ENCODE results near the gene CRABP1. TPM values are rescaled to one million over a fixed set of nuclear protein-coding genes. Genes with fewer than 3 reads are reported as not detected.
A peak's percentile ranks its signal among the peaks of the same experiment; 100 is the strongest.

The CRABP1 gene
- total and polyA plus RNA-seq, 4 donors = 1.1 TPM; not detected in 3

DNA sequence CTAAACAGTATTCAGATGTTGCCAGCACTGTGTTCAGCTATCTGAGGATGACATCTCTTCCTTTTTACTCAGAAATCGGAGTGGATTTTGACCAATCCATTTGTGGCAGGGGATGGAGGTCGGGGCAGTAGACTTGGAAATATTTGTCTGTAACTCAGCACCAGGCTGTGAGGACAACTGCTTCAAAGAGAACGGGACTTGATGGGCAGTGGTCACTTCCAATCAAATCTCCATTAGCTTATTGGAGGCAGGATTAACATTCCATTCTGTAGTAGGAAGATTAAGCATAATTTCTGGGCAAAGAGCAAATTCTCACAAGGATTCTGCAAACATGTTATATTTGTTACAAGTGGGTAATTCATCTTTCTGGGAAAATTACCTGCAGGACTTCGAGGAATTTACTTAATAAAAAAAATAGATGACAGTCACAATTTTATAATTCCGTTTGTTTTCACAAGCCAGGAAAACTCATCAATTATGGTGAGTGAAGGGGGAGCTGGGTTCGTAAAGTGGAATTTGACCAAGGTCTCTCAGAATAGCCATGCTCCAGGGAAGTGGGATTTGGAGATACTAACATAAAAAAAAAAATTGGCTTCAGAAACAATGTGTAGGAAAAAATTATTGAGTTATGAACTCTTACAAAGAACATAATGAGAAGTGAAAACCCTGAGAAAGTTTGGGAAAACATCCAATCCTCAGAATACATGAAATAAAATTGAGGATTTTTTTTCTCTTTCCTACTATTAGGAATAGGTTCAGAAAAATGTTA is 18.1 kb downstream of the CRABP1 start:
- 43 to 69% methylated on average over 6 of the region's 6 CpGs for WGBS, 2 donors
- TF ChIP-seq, protein P1, sequence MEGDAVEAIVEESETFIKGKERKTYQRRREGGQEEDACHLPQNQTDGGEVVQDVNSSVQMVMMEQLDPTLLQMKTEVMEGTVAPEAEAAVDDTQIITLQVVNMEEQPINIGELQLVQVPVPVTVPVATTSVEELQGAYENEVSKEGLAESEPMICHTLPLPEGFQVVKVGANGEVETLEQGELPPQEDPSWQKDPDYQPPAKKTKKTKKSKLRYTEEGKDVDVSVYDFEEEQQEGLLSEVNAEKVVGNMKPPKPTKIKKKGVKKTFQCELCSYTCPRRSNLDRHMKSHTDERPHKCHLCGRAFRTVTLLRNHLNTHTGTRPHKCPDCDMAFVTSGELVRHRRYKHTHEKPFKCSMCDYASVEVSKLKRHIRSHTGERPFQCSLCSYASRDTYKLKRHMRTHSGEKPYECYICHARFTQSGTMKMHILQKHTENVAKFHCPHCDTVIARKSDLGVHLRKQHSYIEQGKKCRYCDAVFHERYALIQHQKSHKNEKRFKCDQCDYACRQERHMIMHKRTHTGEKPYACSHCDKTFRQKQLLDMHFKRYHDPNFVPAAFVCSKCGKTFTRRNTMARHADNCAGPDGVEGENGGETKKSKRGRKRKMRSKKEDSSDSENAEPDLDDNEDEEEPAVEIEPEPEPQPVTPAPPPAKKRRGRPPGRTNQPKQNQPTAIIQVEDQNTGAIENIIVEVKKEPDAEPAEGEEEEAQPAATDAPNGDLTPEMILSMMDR (IDR thresholded peaks at IDR 0.05; ENCODE audit: control extremely low read depth, extremely low read depth) = no peak
- DNase-seq (peak; percentile 32 to 48 (median 42)), ATAC-seq (ENCODE audit: insufficient read depth, low FRiP score) (no peak)
- Histone ChIP-seq H3K27ac (ENCODE audit: low read depth in 1 of 2, low read length in 1 of 2) (no peak overlapping the region), H3K9me3 (ENCODE audit: control insufficient read depth in 4 of 4, insufficient read depth in 3 of 4, low read length in 3 of 4) (no peaks in the 10 kb centered on the region), H3K27me3 (ENCODE audit: control insufficient read depth in 3 of 3, insufficient read depth in 3 of 3, low read length in 2 of 3) (no peaks in the 10 kb centered on the region), H3K4me3 (no peak overlapping the region), H3K9ac (ENCODE audit: insufficient read depth in 1 of 2, low read length in 2 of 2) (no peak overlapping the region), H3K4me1 (ENCODE audit: control insufficient read depth in 5 of 5, insufficient read depth in 5 of 5, low read length in 5 of 5) (no peaks in the 10 kb centered on the region), H3K36me3 (ENCODE audit: control insufficient read depth in 4 of 4, insufficient read depth in 4 of 4, low read length in 4 of 4) (no peaks in the 10 kb centered on the region)

DNA sequence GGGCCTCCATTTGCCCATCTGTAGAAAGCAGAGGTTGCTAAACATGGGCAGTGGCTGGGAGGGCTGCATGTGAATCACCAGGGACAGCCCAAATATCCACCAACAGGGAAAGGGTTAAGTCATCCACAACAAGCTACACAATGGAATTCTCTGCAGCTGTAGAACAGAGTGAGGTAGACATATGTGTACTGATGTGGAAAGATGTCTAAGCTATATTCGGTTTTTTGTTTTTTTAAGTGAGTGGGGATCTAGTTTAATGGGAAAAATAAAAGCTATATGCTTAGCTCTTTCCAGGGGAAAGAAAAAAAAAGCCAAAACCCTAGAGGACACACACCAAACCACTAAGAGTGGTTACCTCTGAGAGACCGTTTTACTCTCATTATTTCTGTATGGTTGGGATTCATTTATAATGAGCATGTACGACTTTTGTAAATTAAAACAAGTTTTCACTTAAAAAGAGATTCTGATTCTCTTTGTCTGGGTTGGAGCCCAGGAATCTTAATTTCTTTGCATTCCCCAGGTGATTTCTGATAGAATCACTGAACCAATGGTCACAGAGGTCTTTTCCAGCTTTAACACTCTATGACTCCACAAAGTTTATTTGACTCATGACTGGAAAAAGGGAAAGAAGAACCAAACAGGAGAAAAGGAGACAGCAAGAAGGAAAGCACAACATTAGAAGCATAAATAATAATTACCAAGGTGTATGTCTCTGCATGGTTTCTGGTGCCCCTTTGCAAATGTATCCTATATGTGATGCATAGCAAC is 19.1 kb downstream of the CRABP1 start:
- TF ChIP-seq, protein P1 (IDR thresholded peaks at IDR 0.05; ENCODE audit: control extremely low read depth, extremely low read depth) = no peak
- H3K27me3 ChIP-seq (ENCODE audit: control insufficient read depth in 3 of 3, insufficient read depth in 3 of 3, low read length in 2 of 3) = no peaks in the 10 kb centered on the region
- H3K4me3 ChIP-seq = no peak overlapping the region
- peaks cover 0 to under 1% (median 0%) of the 10 kb centered on the region in 5 donors for H3K4me1 ChIP-seq (ENCODE audit: control insufficient read depth in 5 of 5, insufficient read depth in 5 of 5, low read length in 5 of 5)
- no peak for ATAC-seq (ENCODE audit: insufficient read depth, low FRiP score)
- DNase-seq = no peak
- no peak overlapping the region for H3K9ac ChIP-seq (ENCODE audit: insufficient read depth in 1 of 2, low read length in 2 of 2)
- H3K36me3 ChIP-seq (ENCODE audit: control insufficient read depth in 4 of 4, insufficient read depth in 4 of 4, low read length in 4 of 4) = no peaks in the 10 kb centered on the region
- H3K9me3 ChIP-seq (ENCODE audit: control insufficient read depth in 4 of 4, insufficient read depth in 3 of 4, low read length in 3 of 4) = no peaks in the 10 kb centered on the region
- H3K27ac ChIP-seq (ENCODE audit: low read depth in 1 of 2, low read length in 1 of 2) = no peak overlapping the region
- 74 to 86% methylated on average over 3 of the region's 3 CpGs for WGBS, 2 donors

DNA sequence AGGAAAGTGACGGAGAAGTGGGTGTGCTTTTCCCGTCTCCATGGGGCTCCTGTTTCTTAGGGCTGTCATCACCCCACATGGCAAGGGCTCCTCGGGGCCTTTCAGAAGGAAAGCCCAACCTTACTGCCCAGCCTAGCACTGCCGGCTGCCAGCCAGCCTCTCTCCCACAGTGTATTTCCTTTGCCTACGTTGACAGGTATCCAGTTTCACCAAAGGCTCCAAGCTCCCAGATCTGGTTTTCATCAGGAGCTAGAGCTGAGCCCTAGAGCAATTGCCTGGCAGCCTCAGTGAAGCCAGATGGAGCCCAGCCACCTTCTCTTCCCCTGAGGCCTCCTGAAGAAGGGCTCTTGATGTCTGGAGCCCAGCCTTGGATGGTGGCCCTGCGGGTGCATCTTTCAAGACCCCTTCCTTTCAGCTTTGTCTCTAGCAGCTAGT is 20.2 kb downstream of the CRABP1 start:
- TF ChIP-seq, protein P1 (IDR thresholded peaks at IDR 0.05; ENCODE audit: control extremely low read depth, extremely low read depth) = no peak
- WGBS, 2 donors = 79 to 81% methylated on average over 6 of the region's 6 CpGs
- H3K27me3 ChIP-seq (ENCODE audit: control insufficient read depth in 3 of 3, insufficient read depth in 3 of 3, low read length in 2 of 3) = no peaks in the 10 kb centered on the region
- H3K9me3 ChIP-seq (ENCODE audit: control insufficient read depth in 4 of 4, insufficient read depth in 3 of 4, low read length in 3 of 4) = no peaks in the 10 kb centered on the region
- DNase-seq (peak in 1 of 3 donors; percentile 38), ATAC-seq (ENCODE audit: insufficient read depth, low FRiP score) (no peak)
- no peak overlapping the region for H3K4me3 ChIP-seq
- no peak overlapping the region for H3K27ac ChIP-seq (ENCODE audit: low read depth in 1 of 2, low read length in 1 of 2)
- peaks cover 0 to 5% (median 0%) of the 10 kb centered on the region in 5 donors for H3K4me1 ChIP-seq (ENCODE audit: control insufficient read depth in 5 of 5, insufficient read depth in 5 of 5, low read length in 5 of 5)
- no peak overlapping the region for H3K9ac ChIP-seq (ENCODE audit: insufficient read depth in 1 of 2, low read length in 2 of 2)
- no peaks in the 10 kb centered on the region for H3K36me3 ChIP-seq (ENCODE audit: control insufficient read depth in 4 of 4, insufficient read depth in 4 of 4, low read length in 4 of 4)
